Progenitor cell of endocrine pancreas (in vitro differentiated cells): Measurements from ENCODE around the gene ALPK3. TPM values are rescaled to one million over a fixed set of nuclear protein-coding genes. Genes with fewer than 3 reads are reported as not detected.

Experiments
- DNase-seq: peaks from one replicate; pipeline ENCODE4 v3.0.0; 2021; ENCODE audit warnings: low spot score; ENCODE audit not compliant: unreplicated experiment
- H3K27ac Mint-ChIP-seq: 2 replicates; pipeline ENCODE4 v1.8.0; 2021; ENCODE audit warnings: mild to moderate bottlenecking, moderate library complexity, mixed read lengths
- H3K27me3 Mint-ChIP-seq: 2 replicates; pipeline ENCODE4 v1.8.0; 2021; ENCODE audit warnings: mixed read lengths
- H3K36me3 Mint-ChIP-seq: 2 replicates; pipeline ENCODE4 v1.8.0; 2022; ENCODE audit warnings: mixed read lengths; ENCODE audit not compliant: insufficient read depth
- H3K4me1 Mint-ChIP-seq: 2 replicates; pipeline ENCODE4 v1.8.0; 2021; ENCODE audit warnings: low read depth, mixed read lengths
- H3K4me3 Mint-ChIP-seq: 2 replicates; pipeline ENCODE4 v1.8.0; 2021; ENCODE audit warnings: low read depth, mild to moderate bottlenecking, moderate library complexity, mixed read lengths
- H3K9me3 Mint-ChIP-seq: 2 replicates; pipeline ENCODE4 v1.8.0; 2021; ENCODE audit warnings: low read depth, mixed read lengths
- CTCF ChIP-seq: fragments of 200-600 bp; sonication (generic); IDR thresholded peaks from one replicate; pipeline ENCODE4 v1.5.0; 2021; ENCODE audit warnings: antibody characterized with exemption, mild to moderate bottlenecking; ENCODE audit not compliant: unreplicated experiment
- total RNA-seq: library from RNA; stranded (reverse); gene quantifications from 2 replicates; pipeline ENCODE4 v1.2.1, GENCODE V29; 2021

Gene ALPK3
- total RNA-seq, 1 donor from 2014 or later, result 122 TPM

DNA sequence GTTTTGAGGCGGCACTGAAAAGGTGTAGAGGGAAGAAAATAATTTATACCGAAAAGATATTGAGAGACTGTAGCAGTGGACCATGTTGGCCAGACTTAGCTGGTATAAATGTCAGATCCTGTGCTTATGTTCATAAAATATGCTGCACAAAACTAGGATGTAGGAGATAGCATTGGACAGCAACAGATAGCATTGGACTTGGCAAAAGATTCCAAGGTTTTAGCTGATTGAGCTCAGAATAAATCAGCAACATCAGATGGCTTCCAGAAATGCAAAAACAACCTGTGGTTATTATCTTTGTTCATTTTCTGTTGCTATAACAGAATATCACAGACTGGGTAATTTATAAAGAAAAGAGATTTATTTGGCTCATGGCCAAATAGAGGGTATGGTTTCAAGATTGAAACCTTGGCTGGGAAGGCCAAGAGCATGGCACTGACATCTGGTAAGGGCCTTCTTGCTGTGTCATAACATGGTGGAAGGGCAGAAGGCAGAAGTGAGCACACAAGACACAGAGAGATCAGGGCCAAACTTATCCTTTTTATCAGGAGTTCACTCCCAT lies 102.0 kb downstream of the ALPK3 start:
- no peak overlapping the region for H3K27ac Mint-ChIP-seq
- H3K36me3 Mint-ChIP-seq, result no peaks in the 10 kb centered on the region
- H3K4me1 Mint-ChIP-seq, result peaks cover 2% of the 10 kb centered on the region
- no peak for DNase-seq
- no peak for TF ChIP-seq CTCF
- H3K9me3 Mint-ChIP-seq, result no peaks in the 10 kb centered on the region
- peaks cover 10% of the 10 kb centered on the region for H3K27me3 Mint-ChIP-seq
- no peak overlapping the region for H3K4me3 Mint-ChIP-seq

DNA sequence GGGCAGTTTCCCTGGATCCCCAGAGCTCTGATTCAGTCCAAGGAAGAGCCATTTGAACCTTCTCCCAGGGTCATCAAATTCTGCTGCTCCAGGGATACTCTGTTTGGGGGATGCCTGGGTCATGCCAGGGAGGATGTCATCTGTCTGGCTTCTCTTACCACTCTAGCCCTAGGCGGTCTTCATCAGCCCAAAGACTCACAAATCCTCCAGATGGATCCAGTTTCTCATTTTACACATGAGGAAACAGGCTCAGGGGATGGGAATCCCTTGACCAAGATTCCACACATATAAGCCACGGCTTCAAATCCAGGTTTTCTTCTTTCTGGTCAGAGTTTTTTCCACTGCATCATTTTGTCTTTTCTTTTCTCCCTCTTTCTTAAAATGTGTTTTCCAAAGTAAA lies 104.0 kb downstream of the ALPK3 start:
- H3K27ac Mint-ChIP-seq, result no peak overlapping the region
- peaks cover 3% of the 10 kb centered on the region for H3K27me3 Mint-ChIP-seq
- H3K9me3 Mint-ChIP-seq, result no peaks in the 10 kb centered on the region

DNA sequence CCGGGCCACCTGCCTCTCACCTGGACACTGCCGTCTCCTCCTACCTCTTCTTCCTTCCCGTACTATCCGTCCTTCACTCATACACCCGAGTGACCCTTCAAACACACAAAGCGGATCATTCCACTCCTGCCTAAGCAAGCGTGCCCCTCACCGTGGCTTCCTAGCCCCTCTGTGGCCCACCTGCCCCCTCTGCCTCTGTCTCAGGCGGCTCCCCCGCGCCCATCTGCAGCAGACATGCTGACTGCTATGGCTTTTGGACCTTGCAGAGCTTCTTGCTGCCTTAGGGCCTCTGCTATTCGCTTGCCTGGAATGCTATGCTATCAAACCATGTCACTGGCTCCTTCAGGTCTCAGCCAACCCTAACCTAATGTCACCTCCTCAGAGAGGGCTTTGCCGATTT lies 105.4 kb downstream of the ALPK3 start:
- Mint-ChIP-seq H3K27me3 (peaks cover 3% of the 10 kb centered on the region), H3K4me1 (peaks cover 1% of the 10 kb centered on the region), H3K9me3 (no peaks in the 10 kb centered on the region), H3K36me3 (no peaks in the 10 kb centered on the region), H3K4me3 (no peak overlapping the region), H3K27ac (no peak overlapping the region)
- no peak for DNase-seq
- no peak for TF ChIP-seq CTCF

More for the DNA sequence above, 104.0 kb downstream of the ALPK3 start:
- no peak for TF ChIP-seq CTCF
- Mint-ChIP-seq H3K4me1 (peaks cover 1% of the 10 kb centered on the region), H3K4me3 (no peak overlapping the region), H3K36me3 (no peaks in the 10 kb centered on the region)
- DNase-seq, result no peak

Other genes with a start within 250 kb of the ALPK3 start
- 44.6 and 46.7 TPM in 2 replicates for gene ZSCAN2, start 216.3 kb upstream of the ALPK3 start, total RNA-seq
- 65.7 and 69.8 TPM in 2 replicates for gene WDR73, start 163.1 kb upstream of the ALPK3 start, total RNA-seq
- 4.9 and 6.1 TPM in 2 replicates for gene NMB, start 159.2 kb upstream of the ALPK3 start, total RNA-seq
- 189 and 200 TPM in 2 replicates for gene SEC11A, start 101.2 kb upstream of the ALPK3 start, total RNA-seq
- gene ZNF592, start 68.8 kb upstream of the ALPK3 start, total RNA-seq, result 40.0 and 40.5 TPM in 2 replicates
- gene SLC28A1, start 67.3 kb downstream of the ALPK3 start, total RNA-seq, result not detected in 2 replicates
- gene PDE8A, start 164.5 kb downstream of the ALPK3 start, total RNA-seq, result 24.5 and 28.8 TPM in 2 replicates